ENCODE data around the gene ZNF616.
A peak's percentile ranks its signal among the peaks of the same experiment; 100 is the strongest.

Gene ZNF616

DNA sequence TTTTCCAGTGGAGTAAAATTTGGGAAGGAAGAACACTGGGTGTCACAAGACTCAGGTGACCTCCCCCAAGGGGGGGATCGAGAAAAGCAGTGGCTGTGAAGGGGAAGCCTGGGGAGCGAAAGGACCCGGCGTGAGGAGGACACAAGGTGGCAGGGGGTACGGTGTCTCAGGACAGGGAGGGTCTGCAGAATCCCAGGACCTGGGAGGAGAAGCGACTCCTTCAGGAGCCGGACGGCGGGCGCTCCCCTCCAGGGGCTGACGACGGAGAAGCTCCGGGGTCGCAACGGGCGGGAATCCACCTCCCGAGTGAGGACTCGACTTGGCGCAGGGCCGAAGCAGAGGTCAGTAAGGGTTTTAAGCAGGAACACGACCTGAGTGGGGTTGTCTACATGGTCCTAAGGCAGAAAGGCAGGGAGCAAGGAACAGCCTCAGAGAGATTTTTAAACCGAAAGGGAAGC, 31.2 kb upstream of the ZNF616 start:
- peak overlapping the region; percentile 87 for H3K4me3 ChIP-seq (ENCODE audit: low read depth, low read length)
- no peak for DNase-seq (ENCODE audit: low read depth)
- TF ChIP-seq, protein P1, sequence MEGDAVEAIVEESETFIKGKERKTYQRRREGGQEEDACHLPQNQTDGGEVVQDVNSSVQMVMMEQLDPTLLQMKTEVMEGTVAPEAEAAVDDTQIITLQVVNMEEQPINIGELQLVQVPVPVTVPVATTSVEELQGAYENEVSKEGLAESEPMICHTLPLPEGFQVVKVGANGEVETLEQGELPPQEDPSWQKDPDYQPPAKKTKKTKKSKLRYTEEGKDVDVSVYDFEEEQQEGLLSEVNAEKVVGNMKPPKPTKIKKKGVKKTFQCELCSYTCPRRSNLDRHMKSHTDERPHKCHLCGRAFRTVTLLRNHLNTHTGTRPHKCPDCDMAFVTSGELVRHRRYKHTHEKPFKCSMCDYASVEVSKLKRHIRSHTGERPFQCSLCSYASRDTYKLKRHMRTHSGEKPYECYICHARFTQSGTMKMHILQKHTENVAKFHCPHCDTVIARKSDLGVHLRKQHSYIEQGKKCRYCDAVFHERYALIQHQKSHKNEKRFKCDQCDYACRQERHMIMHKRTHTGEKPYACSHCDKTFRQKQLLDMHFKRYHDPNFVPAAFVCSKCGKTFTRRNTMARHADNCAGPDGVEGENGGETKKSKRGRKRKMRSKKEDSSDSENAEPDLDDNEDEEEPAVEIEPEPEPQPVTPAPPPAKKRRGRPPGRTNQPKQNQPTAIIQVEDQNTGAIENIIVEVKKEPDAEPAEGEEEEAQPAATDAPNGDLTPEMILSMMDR (IDR thresholded peaks at IDR 0.05; ENCODE audit: low read depth, low read length, missing control alignments) = no peak

DNA sequence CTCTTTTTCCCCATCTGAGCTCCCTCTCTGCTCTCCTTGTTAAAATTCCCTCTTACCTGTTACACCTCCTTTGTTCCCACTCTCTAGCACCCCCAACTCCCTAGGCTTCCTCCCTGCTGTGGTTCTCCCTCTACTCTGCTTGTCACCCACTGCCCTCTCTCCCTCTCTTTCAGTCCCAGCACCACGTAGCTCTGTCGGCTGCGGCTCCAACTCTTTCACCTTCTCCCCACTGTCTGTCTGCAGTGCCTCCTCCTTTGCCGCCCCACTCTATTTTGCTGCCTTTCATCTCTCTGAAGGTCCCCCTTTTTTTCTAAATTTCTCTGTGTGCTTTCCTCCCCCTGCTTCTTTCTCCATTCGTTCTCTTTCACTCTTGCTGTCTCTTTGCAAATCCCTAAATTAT, 30.6 kb upstream of the ZNF616 start:
- no peak for DNase-seq (ENCODE audit: low read depth)
- H3K4me3 ChIP-seq (ENCODE audit: low read depth, low read length) = peak overlapping the region; percentile 87
- TF ChIP-seq, protein P1 (IDR thresholded peaks at IDR 0.05; ENCODE audit: low read depth, low read length, missing control alignments) = no peak

DNA sequence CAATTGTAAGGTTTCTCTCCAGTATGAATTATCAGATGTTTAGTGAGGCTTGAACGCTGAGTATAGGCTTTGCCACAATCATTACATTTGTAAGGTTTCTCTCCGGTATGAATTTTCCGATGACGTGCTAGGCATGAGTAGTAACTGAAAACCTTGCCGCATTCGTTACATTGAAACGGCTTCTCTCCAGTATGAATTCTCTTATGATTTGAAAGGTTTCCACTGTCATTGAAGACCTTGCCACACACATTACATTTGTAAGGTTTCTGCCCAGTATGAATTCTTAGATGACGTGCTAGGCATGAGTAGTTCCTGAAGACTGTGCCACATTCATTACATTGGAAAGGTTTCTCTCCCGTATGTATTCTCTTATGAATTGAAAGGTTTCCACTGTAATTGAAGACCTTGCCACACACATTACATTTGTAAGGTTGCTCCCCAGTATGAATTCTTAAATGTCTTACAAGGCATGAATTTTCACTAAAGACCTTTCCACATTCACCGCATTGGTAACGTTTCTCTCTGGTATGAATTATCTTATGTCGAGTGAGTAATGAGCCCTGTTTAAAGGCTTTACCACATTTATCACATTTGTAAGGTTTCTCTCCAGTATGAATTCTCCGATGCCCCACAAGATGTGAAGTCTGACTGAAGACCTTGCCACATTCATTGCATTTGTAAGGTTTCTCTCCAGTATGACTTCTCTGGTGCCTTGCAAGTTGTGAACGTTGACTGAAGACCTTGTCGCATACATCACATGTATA, 16.0 kb upstream of the ZNF616 start:
- TF ChIP-seq, protein P1 (IDR thresholded peaks at IDR 0.05; ENCODE audit: low read depth, low read length, missing control alignments) = no peak
- no peak for DNase-seq (ENCODE audit: low read depth)
- no peak overlapping the region for H3K4me3 ChIP-seq (ENCODE audit: low read depth, low read length)

DNA sequence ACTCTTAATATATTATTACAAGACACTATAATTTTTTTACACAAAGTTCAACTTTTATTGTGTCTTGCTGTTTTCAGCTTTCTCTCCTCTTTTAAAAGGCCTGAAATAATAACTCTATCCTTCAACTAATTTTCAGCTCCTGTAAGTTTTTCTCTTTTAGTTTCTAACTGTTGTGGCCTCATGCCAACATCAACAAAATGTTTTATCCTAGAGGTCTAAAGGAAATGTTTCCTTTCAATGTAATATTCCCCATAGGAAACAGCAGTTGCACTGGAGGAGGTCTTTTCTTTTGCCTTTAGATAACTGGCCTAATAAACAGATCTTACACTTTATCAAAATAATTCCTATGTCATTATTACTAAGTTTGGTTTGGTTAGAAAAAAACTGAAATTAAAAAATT, 8.5 kb upstream of the ZNF616 start:
- TF ChIP-seq, protein P1 (IDR thresholded peaks at IDR 0.05; ENCODE audit: low read depth, low read length, missing control alignments) = no peak
- no peak overlapping the region for H3K4me3 ChIP-seq (ENCODE audit: low read depth, low read length)
- no peak for DNase-seq (ENCODE audit: low read depth)

DNA sequence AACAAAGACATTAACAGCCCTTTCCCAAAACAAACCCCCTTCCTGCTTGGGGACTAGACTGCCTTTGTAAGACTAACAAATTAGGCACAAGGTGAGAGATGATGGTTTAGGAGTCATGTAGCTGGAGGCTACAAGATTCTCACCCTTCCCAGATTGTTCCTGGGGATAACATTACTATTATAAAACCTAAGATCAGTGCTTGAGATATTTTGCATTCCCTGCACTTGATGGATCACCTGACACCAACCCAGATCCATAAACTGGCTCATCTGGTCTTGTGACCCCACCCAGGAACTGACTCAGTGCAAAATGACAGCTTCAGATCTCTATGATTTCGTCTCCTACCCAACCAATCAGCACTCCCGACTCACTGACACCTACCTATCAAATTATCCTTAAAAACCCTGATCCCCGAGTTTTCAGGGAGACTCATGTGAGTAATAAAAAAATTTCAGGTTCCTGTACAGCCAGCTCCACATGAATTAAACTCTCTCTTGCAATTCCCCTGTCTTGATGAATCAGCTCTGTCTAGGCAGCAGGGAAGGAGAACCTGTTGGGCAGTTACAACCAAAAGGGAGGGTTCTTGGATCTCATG, 2.4 kb upstream of the ZNF616 start:
- DNase-seq (ENCODE audit: low read depth) = no peak
- H3K4me3 ChIP-seq (ENCODE audit: low read depth, low read length) = no peak overlapping the region
- TF ChIP-seq, protein P1 (IDR thresholded peaks at IDR 0.05; ENCODE audit: low read depth, low read length, missing control alignments) = no peak

DNA sequence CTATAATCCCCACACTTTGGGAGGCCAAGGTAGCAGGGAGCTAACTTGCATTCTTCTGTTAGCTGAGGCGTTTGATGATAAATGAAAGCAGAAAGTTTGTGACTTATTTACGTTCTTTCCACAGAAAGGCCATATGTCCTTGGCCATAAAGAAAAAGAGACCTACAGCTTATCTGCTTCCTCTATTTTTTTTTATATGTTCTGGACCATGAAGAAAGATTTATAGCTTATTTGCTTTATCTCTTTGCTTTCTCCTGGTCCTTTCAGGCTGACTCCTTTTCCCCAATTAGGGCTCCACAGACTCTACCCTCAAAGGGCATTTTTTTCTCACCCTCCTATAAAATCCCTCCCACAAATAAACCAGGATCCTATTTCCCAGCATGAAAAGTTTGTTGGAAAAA, 1.5 kb upstream of the ZNF616 start:
- no peak overlapping the region for H3K4me3 ChIP-seq (ENCODE audit: low read depth, low read length)
- TF ChIP-seq, protein P1 (IDR thresholded peaks at IDR 0.05; ENCODE audit: low read depth, low read length, missing control alignments) = no peak
- DNase-seq (ENCODE audit: low read depth) = no peak

Data from GM12864 (cell line).